Right lung (tissue), 5 donors: ENCODE results near the gene PSTPIP2. TPM values are rescaled to one million over a fixed set of nuclear protein-coding genes. Genes with fewer than 3 reads are reported as not detected.

ENCODE experiments used
- DNase-seq, 2 donors: peaks; one replicate each; pipeline ENCODE4 v3.0.0-alpha.2; 2013
- polyA plus RNA-seq, 5 donors: library from polyadenylated mRNA; unstranded; fragments of 120-200 nt; gene quantifications; one replicate each; pipeline versions ENCODE4 v1.2.1 to v1.2.3, GENCODE V29; 2013; ENCODE audit warnings: inconsistent platforms in 1 of 5, low replicate concordance in 1 of 5; ENCODE audit not compliant: insufficient read length in 5 of 5, insufficient read depth in 1 of 5

PSTPIP2 gene
- polyA plus RNA-seq, 5 donors = 3.5 to 8.7 (median 7.6) TPM

GRCh38 chr18:45938488-45938935 is 133.5 kb downstream of the PSTPIP2 start:
- no peak for DNase-seq

- DNase-seq = no peak
Observed at GRCh38 chr18:45935591-45936335, 136.3 kb downstream of the PSTPIP2 start.

Other genes starting within 250 kb of the PSTPIP2 start
- under 1 TPM; 0.21 to 0.40 (median 0.24) TPM for gene SIGLEC15, start 246.6 kb downstream of the PSTPIP2 start, polyA plus RNA-seq
- gene EPG5, start 104.9 kb downstream of the PSTPIP2 start, polyA plus RNA-seq = 10 to 100 TPM; 19.4 to 34.6 (median 33.6) TPM
- 100 to 1,000 TPM; 446 to 498 (median 471) TPM for gene ATP5F1A, start 26.0 kb upstream of the PSTPIP2 start, polyA plus RNA-seq
- 10 to 100 TPM; 41.1 to 62.4 (median 52.7) TPM for gene HAUS1, start 32.1 kb upstream of the PSTPIP2 start, polyA plus RNA-seq